ENCODE data around the gene GSE1. TPM values are rescaled to one million over a fixed set of nuclear protein-coding genes. Genes with fewer than 3 reads are reported as not detected.

GSE1 gene
- total and polyA plus RNA-seq, 8 donors: 84.8 to 148 (median 112) TPM

- ATAC-seq: peak; percentile 12
- Histone ChIP-seq H3K27ac (peak overlapping the region; percentile 57 to 59), H3K9me3 (no peaks in the 10 kb centered on the region), H3K4me1 (peaks cover 47 to 92% of the 10 kb centered on the region in 2 donors), H3K27me3 (no peaks in the 10 kb centered on the region), H3K36me3 (no peaks in the 10 kb centered on the region), H3K4me3 (no peak overlapping the region)
- peak in 1 of 4 donors; percentile 55 for DNase-seq
- intact Hi-C loops (cut with DNase I): no loop called here
- TF ChIP-seq, protein P1, sequence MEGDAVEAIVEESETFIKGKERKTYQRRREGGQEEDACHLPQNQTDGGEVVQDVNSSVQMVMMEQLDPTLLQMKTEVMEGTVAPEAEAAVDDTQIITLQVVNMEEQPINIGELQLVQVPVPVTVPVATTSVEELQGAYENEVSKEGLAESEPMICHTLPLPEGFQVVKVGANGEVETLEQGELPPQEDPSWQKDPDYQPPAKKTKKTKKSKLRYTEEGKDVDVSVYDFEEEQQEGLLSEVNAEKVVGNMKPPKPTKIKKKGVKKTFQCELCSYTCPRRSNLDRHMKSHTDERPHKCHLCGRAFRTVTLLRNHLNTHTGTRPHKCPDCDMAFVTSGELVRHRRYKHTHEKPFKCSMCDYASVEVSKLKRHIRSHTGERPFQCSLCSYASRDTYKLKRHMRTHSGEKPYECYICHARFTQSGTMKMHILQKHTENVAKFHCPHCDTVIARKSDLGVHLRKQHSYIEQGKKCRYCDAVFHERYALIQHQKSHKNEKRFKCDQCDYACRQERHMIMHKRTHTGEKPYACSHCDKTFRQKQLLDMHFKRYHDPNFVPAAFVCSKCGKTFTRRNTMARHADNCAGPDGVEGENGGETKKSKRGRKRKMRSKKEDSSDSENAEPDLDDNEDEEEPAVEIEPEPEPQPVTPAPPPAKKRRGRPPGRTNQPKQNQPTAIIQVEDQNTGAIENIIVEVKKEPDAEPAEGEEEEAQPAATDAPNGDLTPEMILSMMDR (IDR thresholded peaks at IDR 0.05): no peak
Observed at GRCh38 chr16:85569039-85569614, 44.0 kb upstream of the GSE1 start.

- intact Hi-C loops (cut with DNase I): no loop called here
- Histone ChIP-seq H3K36me3 (no peaks in the 10 kb centered on the region), H3K9me3 (no peaks in the 10 kb centered on the region), H3K4me1 (peaks cover 53 to 92% of the 10 kb centered on the region in 2 donors), H3K4me3 (no peak overlapping the region), H3K27me3 (no peaks in the 10 kb centered on the region), H3K27ac (peak overlapping the region; percentile 57 to 59)
- ATAC-seq: peak; percentile 52
- TF ChIP-seq, protein P1 (IDR thresholded peaks at IDR 0.05): no peak
- DNase-seq: peak in 2 of 4 donors; percentile 64 to 65
Observed at GRCh38 chr16:85569615-85570212, 43.4 kb upstream of the GSE1 start.

- H3K4me1 ChIP-seq: peaks cover 55 to 93% of the 10 kb centered on the region in 2 donors
- TF ChIP-seq, protein P1 (IDR thresholded peaks at IDR 0.05): no peak
- intact Hi-C loops (cut with DNase I): no loop called here
- H3K9me3 ChIP-seq: no peaks in the 10 kb centered on the region
- peak; percentile 47 for ATAC-seq
- H3K36me3 ChIP-seq: no peaks in the 10 kb centered on the region
- no peak overlapping the region for H3K4me3 ChIP-seq
- peak overlapping the region; percentile 57 to 59 for H3K27ac ChIP-seq
- H3K27me3 ChIP-seq: no peaks in the 10 kb centered on the region
- peak in 2 of 4 donors; percentile 56 to 70 for DNase-seq
Observed at GRCh38 chr16:85570213-85570734, 42.8 kb upstream of the GSE1 start.

DNA sequence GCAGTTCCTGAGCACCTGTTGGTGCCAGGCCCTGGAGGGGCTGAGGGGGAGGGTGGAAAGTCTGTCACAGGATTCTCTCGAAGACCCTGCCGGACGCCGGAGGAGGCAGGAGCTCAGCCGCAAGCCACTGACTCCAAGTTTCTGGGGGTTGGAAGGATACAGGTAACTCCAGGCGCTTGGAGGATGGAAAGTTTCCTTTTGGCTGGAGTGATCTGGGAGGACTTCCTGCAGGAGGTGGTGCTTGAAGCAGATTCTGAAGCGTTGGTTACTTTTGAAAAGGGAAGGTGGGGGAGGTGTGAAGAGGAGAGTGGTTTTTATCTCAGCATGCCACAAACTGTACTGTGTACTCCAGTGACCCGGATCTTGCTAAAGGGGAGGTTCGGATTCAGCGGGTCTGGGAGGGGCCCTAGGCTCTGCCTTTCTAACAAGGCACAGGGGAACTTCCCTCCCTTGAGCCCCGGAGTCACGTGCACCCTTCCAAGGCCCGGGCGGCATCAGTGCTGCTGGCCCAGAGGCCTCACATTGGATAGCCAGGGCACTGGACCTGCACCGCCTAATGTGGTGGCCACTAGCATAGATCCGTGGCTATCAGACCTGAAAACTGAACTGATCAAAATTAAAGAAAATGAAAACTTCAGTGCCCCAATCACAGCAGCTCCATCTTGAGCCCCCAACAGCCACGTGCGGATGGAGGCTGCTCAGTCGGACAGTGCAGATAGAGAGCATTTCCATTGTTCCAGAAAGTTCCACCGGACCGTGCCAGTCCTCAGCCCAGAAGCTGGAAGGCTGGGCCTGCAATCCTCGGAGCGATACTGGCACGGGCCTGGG lies 42.2 kb upstream of the GSE1 start:
- peak in 2 of 4 donors; percentile 81 to 91 for DNase-seq
- Histone ChIP-seq H3K36me3 (no peaks in the 10 kb centered on the region), H3K4me3 (no peak overlapping the region), H3K4me1 (peaks cover 60 to 94% of the 10 kb centered on the region in 2 donors), H3K27me3 (no peaks in the 10 kb centered on the region), H3K9me3 (no peaks in the 10 kb centered on the region), H3K27ac (peak overlapping the region; percentile 57 to 63)
- intact Hi-C loops (cut with DNase I): no loop called here
- TF ChIP-seq, protein P1 (IDR thresholded peaks at IDR 0.05): no peak
- peak; percentile 38 for ATAC-seq

DNA sequence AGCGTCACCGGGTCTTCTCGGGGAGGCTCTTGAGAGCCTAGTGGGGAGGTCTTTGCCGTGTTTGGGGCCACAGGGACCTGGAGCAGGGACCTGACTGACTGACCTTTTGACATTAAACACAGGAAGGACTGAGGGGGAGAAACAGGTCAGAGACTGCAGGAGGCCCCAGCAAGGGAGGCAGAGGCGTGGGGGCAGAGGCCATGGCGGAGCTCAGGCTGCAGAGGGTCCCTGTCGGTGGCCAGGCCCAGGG lies 41.6 kb upstream of the GSE1 start:
- H3K4me1 ChIP-seq: peaks cover 63 to 94% of the 10 kb centered on the region in 2 donors
- intact Hi-C loops (cut with DNase I): no loop called here
- H3K27me3 ChIP-seq: no peaks in the 10 kb centered on the region
- TF ChIP-seq, protein P1 (IDR thresholded peaks at IDR 0.05): no peak
- no peaks in the 10 kb centered on the region for H3K36me3 ChIP-seq
- H3K27ac ChIP-seq: peak overlapping the region; percentile 27 to 63
- no peak overlapping the region for H3K4me3 ChIP-seq
- no peaks in the 10 kb centered on the region for H3K9me3 ChIP-seq
- ATAC-seq (no peak), DNase-seq (peak in 1 of 4 donors; percentile 59)

Data from left lung (tissue), 10 donors.